Measurements from ENCODE around the gene ZDHHC14.
"Not testable (repeated sequence)": the region's sequence is repeated elsewhere in the genome, so short reads cannot be mapped to it uniquely, and the experiment has no call there.

The ZDHHC14 gene

GRCh38 chr6:157381631-157382621, 936 bp downstream of the ZDHHC14 start:
- peak; percentile 42 to 53 (median 47) for DNase-seq

- no peak for DNase-seq
These were observed 1.8 kb downstream of the ZDHHC14 start for GRCh38 chr6:157382821-157383220.

- no peak for DNase-seq
These were observed 2.5 kb downstream of the ZDHHC14 start for GRCh38 chr6:157383471-157383870.

GRCh38 chr6:157384962-157385361, 4.0 kb downstream of the ZDHHC14 start:
- DNase-seq, result not testable (repeated sequence)

- peak in 1 of 5 donors; percentile 17 for DNase-seq
These were observed 4.5 kb downstream of the ZDHHC14 start for GRCh38 chr6:157385482-157385881.

GRCh38 chr6:157386023-157386422, 5.0 kb downstream of the ZDHHC14 start:
- no peak for DNase-seq

GRCh38 chr6:157386454-157386853, 5.5 kb downstream of the ZDHHC14 start:
- DNase-seq, result no peak

GRCh38 chr6:157388924-157389323, 7.9 kb downstream of the ZDHHC14 start:
- DNase-seq, result no peak

- DNase-seq, result no peak
These were observed 9.5 kb downstream of the ZDHHC14 start for GRCh38 chr6:157390273-157391060.

- DNase-seq, result no peak
These were observed 12.1 kb downstream of the ZDHHC14 start for GRCh38 chr6:157392927-157393668.

GRCh38 chr6:157393669-157394327, 12.8 kb downstream of the ZDHHC14 start:
- no peak for DNase-seq

GRCh38 chr6:157395199-157395598, 14.2 kb downstream of the ZDHHC14 start:
- DNase-seq, result not testable (repeated sequence)

- DNase-seq, result no peak
These were observed 15.0 kb downstream of the ZDHHC14 start for GRCh38 chr6:157396026-157396425.

- DNase-seq, result no peak
These were observed 16.7 kb downstream of the ZDHHC14 start for GRCh38 chr6:157397660-157398059.

GRCh38 chr6:157398151-157398550, 17.2 kb downstream of the ZDHHC14 start:
- no peak for DNase-seq

GRCh38 chr6:157400676-157401075, 19.7 kb downstream of the ZDHHC14 start:
- DNase-seq, result no peak

- no peak for DNase-seq
These were observed 20.8 kb downstream of the ZDHHC14 start for GRCh38 chr6:157401734-157402338.

GRCh38 chr6:157402996-157403685, 22.2 kb downstream of the ZDHHC14 start:
- no peak for DNase-seq

- DNase-seq, result no peak
These were observed 22.7 kb downstream of the ZDHHC14 start for GRCh38 chr6:157403686-157404051.

GRCh38 chr6:157405986-157406385, 25.0 kb downstream of the ZDHHC14 start:
- DNase-seq, result no peak

- no peak for DNase-seq
These were observed 25.7 kb downstream of the ZDHHC14 start for GRCh38 chr6:157406661-157407060.
